IPS DF 4.7 (cell line): ENCODE results near the gene TMEM214.

Source experiments
- DNase-seq: peaks from one replicate; pipeline ENCODE4 v3.0.0-alpha.2; 2013; ENCODE audit warnings: low spot score; ENCODE audit errors: extremely low read depth

TMEM214 gene

DNA sequence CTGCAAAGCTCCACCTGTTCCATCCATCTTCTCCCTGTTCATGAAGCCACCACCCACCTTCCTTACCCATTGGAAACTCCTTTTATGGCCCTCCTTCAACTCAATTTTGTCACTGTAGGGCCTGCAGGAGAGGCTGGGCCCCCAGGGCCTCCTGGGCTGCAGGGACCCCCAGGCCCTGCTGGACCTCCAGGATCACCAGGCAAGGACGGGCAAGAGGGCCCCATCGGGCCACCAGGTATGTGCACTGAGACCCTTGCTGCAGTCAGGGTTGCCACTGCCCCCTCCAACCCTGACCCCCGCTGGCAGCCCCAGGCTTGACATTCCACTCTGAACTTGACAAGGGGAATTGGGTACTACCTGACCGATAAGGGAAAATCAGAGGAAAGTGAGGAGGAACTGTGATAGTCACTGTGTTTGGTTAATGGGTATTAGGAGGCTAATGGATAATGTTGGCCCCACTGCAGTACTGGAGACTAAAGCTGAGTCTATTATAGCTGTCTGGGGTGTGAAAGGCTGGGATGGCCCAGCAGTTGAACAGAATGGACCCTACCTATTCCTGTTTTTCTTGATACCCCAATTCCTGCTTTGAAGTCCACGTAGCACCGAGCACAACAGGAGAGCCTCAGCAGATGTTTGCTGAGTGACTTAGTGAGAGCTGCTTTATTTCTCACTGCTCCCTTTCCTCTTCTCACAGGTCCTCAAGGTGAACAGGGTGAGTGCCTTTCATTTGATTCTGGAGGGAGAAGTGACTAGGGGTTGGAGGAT, 51.7 kb downstream of the TMEM214 start:
- DNase-seq = no peak

DNA sequence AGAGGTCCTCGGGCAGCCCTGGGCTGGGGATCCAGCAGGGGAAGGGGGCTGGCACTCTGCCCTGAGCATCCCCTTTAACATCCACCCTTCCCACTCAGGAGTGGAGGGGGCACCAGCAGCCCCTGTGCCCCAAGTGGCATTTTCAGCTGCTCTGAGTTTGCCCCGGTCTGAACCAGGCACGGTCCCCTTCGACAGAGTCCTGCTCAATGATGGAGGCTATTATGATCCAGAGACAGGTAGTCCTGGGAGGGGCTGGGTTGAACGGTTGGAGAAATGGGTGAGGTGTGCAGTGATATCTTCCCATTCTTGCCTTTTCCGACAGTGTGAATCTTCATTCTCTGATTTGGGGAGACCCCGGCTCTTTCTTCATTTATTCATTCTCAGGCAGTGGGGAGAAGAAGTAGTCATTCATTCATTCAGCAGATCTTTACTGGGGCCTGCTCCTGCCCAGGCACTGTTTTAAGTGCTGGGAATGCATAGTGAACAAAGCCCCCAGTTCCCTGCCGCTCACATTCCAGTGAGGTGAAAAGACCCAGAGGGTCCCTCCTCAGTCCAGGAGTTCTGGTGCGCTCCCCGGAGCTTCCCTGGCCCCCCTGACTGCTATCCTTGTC, 52.4 kb downstream of the TMEM214 start:
- no peak for DNase-seq

DNA sequence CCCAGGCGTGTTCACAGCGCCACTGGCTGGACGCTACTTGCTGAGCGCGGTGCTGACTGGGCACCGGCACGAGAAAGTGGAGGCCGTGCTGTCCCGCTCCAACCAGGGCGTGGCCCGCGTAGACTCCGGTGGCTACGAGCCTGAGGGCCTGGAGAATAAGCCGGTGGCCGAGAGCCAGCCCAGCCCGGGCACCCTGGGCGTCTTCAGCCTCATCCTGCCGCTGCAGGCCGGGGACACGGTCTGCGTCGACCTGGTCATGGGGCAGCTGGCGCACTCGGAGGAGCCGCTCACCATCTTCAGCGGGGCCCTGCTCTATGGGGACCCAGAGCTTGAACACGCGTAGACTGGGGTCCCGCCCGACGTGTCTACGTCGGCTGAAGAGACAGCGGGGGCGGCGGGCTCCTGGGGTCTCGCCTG, 52.9 kb downstream of the TMEM214 start:
- no peak for DNase-seq

DNA sequence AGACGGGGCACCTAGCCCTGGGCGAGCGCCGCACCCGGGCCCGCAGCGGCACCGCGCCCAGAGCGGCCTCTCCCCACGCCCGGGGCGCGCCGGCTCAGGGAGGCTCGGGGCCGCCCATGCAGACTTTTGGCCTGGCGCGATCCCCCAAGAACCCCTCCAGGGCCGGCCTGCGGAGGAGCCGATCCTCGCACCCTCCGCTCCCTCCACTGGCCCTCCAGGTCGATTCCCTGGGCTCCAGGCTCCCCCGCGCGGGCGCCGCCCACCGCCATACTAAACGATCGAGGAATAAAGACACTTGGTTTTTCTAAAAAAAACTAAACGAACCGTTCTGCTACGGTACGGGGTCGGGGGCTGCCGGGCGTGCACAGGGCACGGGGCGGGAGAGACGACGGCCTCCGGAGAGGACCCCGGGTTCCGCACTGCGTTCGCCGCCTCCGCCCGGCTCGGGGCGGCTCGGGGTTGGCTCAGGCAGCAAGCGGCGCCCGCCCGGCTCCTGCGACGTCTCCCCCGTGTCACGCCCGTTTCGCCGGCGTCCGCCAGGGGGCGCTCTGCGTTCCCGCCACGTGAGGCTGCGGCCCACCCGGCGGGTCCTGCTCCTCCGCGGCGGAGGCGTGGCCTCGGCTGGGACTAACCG, 53.4 kb downstream of the TMEM214 start:
- peak; percentile 64 for DNase-seq

DNA sequence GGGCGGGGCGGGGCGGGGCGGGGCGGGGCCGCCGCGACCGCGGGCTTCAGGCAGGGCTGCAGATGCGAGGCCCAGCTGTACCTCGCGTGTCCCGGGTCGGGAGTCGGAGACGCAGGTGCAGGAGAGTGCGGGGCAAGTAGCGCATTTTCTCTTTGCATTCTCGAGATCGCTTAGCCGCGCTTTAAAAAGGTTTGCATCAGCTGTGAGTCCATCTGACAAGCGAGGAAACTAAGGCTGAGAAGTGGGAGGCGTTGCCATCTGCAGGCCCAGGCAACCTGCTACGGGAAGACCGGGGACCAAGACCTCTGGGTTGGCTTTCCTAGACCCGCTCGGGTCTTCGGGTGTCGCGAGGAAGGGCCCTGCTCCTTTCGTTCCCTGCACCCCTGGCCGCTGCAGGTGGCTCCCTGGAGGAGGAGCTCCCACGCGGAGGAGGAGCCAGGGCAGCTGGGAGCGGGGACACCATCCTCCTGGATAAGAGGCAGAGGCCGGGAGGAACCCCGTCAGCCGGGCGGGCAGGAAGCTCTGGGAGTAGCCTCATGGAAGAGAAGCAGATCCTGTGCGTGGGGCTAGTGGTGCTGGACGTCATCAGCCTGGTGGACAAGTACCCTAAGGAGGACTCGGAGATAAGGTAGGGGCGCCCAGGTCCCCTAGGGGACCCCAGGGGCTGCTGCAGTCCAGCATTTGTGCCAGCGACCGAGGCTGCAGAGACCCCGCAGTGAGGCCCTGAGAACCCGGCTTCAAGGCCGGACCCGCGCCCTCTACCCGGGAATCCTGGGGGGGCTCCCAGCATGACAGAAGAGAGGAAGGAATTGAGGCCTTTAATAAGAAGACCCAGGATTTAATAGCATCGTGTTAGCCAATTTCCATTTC, 54.2 kb downstream of the TMEM214 start, which contains the start of gene KHK:
Gene KHK, plus strand, starts transcription at position 49 of the 870 bp plus-strand sequence. Its CDS starts 488 bp downstream, at position 537.
- no peak for DNase-seq

DNA sequence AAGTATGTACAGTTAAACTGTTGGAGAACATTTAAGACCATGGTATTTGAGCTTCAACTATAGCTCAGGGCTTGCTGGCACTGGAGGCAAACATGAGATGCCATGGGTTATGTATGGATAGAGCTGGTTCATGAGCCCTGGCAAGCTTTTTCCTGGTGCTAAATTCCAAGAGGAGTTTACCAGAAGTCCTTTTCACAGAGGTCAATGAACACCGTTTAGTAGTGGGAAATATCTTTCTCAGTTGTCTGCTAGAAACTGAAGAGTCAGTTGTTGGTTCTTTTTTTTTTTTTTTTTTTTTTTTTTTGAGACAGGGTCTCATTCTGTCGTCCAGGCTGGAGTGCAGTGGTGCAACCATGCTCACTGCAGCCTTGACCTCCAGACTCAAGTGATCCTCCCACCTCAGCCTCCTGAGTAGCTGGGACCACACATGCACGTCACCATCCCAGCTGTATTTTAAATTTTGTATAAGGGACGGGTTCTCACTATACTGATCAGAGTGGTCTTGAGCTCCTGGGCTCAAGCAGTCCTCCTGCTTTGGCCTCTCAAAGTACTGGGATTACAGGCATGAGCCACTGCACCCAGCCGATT, 55.2 kb downstream of the TMEM214 start:
- no peak for DNase-seq

DNA sequence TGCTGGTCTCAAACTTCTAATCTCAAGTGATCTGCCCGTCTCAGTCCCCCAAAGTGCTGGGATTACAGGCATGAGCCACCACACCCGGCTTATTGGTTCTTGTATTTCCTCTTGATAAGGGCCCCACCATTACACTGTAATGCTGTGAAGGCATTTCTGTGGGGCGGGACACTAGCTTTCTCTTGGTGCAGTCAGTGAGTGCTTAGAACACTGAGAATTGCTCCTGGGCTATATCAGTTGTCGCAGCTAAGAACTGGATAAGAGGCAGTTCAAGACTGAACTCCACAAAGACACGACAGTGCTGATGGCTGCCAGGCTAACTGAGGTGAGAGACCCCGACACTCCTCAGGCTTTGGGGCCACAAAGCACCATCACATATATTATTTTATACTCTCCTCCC, 55.9 kb downstream of the TMEM214 start:
- DNase-seq = no peak

DNA sequence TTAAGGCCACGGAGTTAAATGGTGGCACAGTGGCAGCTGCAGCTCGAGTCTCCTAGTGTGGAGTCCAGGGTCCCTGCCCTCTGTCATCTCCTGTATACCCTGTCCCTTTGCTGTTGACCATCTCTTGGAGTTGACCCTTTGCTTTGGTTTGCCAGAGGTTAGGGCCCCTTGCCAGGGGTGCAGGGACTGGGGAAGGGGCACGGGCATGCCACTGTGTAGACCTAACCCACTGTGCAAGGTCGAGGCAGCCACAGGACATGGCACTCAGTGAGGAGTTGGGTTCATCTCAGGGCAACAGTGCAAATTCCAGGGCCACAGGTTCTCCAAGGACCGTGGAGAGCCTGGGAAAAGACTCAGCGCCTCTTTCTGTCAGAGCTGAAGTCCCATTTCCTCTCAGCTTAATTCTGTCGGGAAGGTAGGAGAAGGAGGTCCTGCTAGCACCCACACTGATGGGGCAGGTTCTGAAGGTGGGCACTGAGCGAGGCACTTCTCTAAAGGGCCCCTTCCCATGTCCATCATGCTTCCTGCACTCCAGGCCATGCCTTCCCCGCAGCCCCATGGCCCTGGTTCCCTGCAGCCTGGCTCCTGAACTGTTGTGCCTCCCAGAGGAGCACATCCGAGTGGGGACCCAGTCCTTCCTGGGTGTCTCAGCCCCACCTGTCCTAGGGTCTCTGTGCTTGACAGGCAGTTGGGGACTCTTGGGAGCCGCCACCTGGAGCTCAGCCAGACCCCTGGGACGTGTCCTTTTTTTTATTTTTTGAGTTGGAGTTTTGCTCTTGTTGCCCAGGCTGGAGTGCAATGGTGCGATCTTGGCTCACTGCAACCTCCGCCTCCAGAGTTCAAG, 56.6 kb downstream of the TMEM214 start:
- DNase-seq = no peak
